Ovary (tissue), 3 donors: ENCODE results near the gene TTLL6.

Experiments used
- CTCF ChIP-seq, 3 donors: fragments of 450-650 bp in 2 of 3; fragments of 200-600 bp in 1 of 3; IDR thresholded peaks; one replicate each; pipeline versions ENCODE4 v1.5.1 to v1.8.0; 2016 to 2022; ENCODE audit warnings: antibody characterized with exemption in 3 of 3, mild to moderate bottlenecking in 1 of 3
- POLR2A ChIP-seq: fragments of 450-650 bp; IDR thresholded peaks from one replicate; pipeline ENCODE4 v1.6.1; 2017; ENCODE audit warnings: antibody characterized with exemption, mild to moderate bottlenecking, moderate library complexity
- donor health status: DM: no; HTN: no; CAD: no.

GRCh38 chr17:48787828-48788227 lies 29.2 kb downstream of the TTLL6 start:
- TF ChIP-seq CTCF (IDR thresholded peaks at IDR 0.05) (no peak), POLR2A (no peak)
